H1 (cell line): Measurements from ENCODE around the gene DCAF15. TPM values are rescaled to one million over a fixed set of nuclear protein-coding genes. Genes with fewer than 3 reads are reported as not detected.

ENCODE experiments used
- CTCF ChIA-PET: fragments of 300-600 bp; sonication (Branson Sonifier 250); formaldehyde crosslinking; loops from one replicate; lab custom pipeline; 2021; ENCODE audit not compliant: partially characterized antibody; lab: Charles Lee
- POLR2A ChIA-PET: fragments of 300-600 bp; sonication (Branson Sonifier 250); formaldehyde crosslinking; loops from one replicate; lab custom pipeline; 2021; ENCODE audit warnings: inconsistent platforms; ENCODE audit not compliant: partially characterized antibody; lab: Charles Lee
- DNase-seq, 2 experiments: peaks; one replicate each; pipeline versions ENCODE4 v3.0.0 to v3.0.0-alpha.2; 2010 to 2022; ENCODE audit warnings: low spot score in 2 of 2, low read depth in 1 of 2, mixed read lengths in 1 of 2
- FAIRE-seq: peaks from 2 replicates; lab custom pipeline; 2011; peaks lifted over from hg19 to GRCh38; lab: Jason Lieb, UNC
- H2AFZ ChIP-seq: 2 replicates; pipeline ENCODE4 v1.8.1; 2012; ENCODE audit warnings: low read length, inconsistent platforms
- H2AK5ac ChIP-seq: 2 replicates; pipeline ENCODE4 v1.6.1; 2013; ENCODE audit warnings: low read depth, low read length
- H2BK120ac ChIP-seq: replicated peaks from 2 replicates; pipeline ENCODE3; 2013; ENCODE audit warnings: low read depth, low read length, inconsistent platforms
- H2BK12ac ChIP-seq: 2 replicates; pipeline ENCODE4 v1.6.1; 2013; ENCODE audit warnings: low read depth, low read length
- H2BK15ac ChIP-seq: 2 replicates; pipeline ENCODE4 v1.6.1; 2013; ENCODE audit warnings: low read length
- H2BK20ac ChIP-seq: 2 replicates; pipeline ENCODE4 v1.6.1; 2013; ENCODE audit warnings: low read length
- H2BK5ac ChIP-seq: 2 replicates; pipeline ENCODE4 v1.6.1; 2013; ENCODE audit warnings: low read depth, low read length
- H3K14ac ChIP-seq: 2 replicates; pipeline ENCODE4 v1.6.1; 2013; ENCODE audit warnings: inconsistent platforms; ENCODE audit not compliant: insufficient read length
- H3K18ac ChIP-seq: 2 replicates; pipeline ENCODE4 v1.6.1; 2013; ENCODE audit warnings: low read length; ENCODE audit errors: extremely low read depth
- H3K23ac ChIP-seq: 2 replicates; pipeline ENCODE4 v1.6.1; 2013; ENCODE audit warnings: inconsistent platforms; ENCODE audit not compliant: insufficient read length
- H3K23me2 ChIP-seq: 2 replicates; pipeline ENCODE4 v1.6.1; 2013; ENCODE audit warnings: low read depth, low read length
- H3K27ac ChIP-seq: 2 replicates; pipeline ENCODE4 v1.6.1; 2011; ENCODE audit warnings: low read depth, low read length, inconsistent platforms
- H3K27me3 ChIP-seq, 4 experiments: replicated peaks in 1 of 4; 1 replicate in 1 of 4; 2 replicates in 3 of 4; pipeline versions ENCODE4 v1.6.1 to v1.8.1; 2011 to 2013; ENCODE audit warnings: low read length in 3 of 4, mild to moderate bottlenecking in 3 of 4, inconsistent platforms in 2 of 4, mixed read lengths in 2 of 4, moderate library complexity in 1 of 4; ENCODE audit not compliant: control insufficient read depth in 3 of 4, insufficient read depth in 3 of 4; ENCODE audit errors: extremely low read depth in 1 of 4
- H3K36me3 ChIP-seq, 4 experiments: 2 replicates each; pipeline versions ENCODE4 v1.6.1 to v1.8.1; 2011 to 2013; ENCODE audit warnings: mild to moderate bottlenecking in 4 of 4, low read length in 3 of 4, moderate library complexity in 2 of 4, control low read depth in 1 of 4, inconsistent platforms in 1 of 4; ENCODE audit not compliant: insufficient read depth in 4 of 4, control insufficient read depth in 2 of 4
- H3K4ac ChIP-seq: replicated peaks from 2 replicates; pipeline ENCODE3; 2013; ENCODE audit warnings: low read length, low read depth, mixed read lengths, inconsistent platforms; ENCODE audit not compliant: insufficient read length
- H3K4me1 ChIP-seq, 4 experiments: replicated peaks in 1 of 4; 1 replicate in 1 of 4; 2 replicates in 3 of 4; pipeline versions ENCODE4 v1.6.1 to v1.8.1; 2011 to 2013; ENCODE audit warnings: low read length in 3 of 4, inconsistent platforms in 2 of 4, mixed read lengths in 1 of 4; ENCODE audit not compliant: insufficient read depth in 4 of 4, control insufficient read depth in 3 of 4
- H3K4me2 ChIP-seq, 2 experiments: 2 replicates each; pipeline versions ENCODE4 v1.6.1 to v1.8.1; 2011 to 2013; ENCODE audit warnings: low read depth in 2 of 2, low read length in 2 of 2, control low read depth in 1 of 2, inconsistent platforms in 1 of 2, mild to moderate bottlenecking in 1 of 2; ENCODE audit not compliant: insufficient read depth in 1 of 2
- H3K4me3 ChIP-seq, 4 experiments: fragments of 200-600, 300-600 bp in 1 of 4; sonication (generic), shearing (Covaris generic), sonication (Bioruptor Twin) in 1 of 4; 2 replicates each; pipeline versions ENCODE4 v1.5.1 to v1.8.1; 2011 to 2016; ENCODE audit warnings: low read length in 4 of 4, low read depth in 3 of 4, control low read depth in 2 of 4, inconsistent platforms in 2 of 4, mild to moderate bottlenecking in 2 of 4, mixed read lengths in 1 of 4, moderate library complexity in 1 of 4; ENCODE audit not compliant: insufficient read depth in 2 of 4; ENCODE audit errors: extremely low read depth in 1 of 4
- H3K56ac ChIP-seq: replicated peaks from 2 replicates; pipeline ENCODE3; 2013; ENCODE audit warnings: low read depth, mild to moderate bottlenecking, mixed read lengths, low read length, inconsistent platforms; ENCODE audit not compliant: insufficient read length
- H3K79me1 ChIP-seq: 2 replicates; pipeline ENCODE4 v1.6.1; 2013; ENCODE audit warnings: low read depth, low read length, control low read depth
- H3K79me2 ChIP-seq, 2 experiments: 2 replicates each; pipeline versions ENCODE4 v1.6.1 to v1.8.1; 2012 to 2013; ENCODE audit warnings: low read length in 2 of 2, mild to moderate bottlenecking in 2 of 2, inconsistent platforms in 1 of 2; ENCODE audit not compliant: insufficient read depth in 2 of 2, control insufficient read depth in 1 of 2
- H3K9ac ChIP-seq, 4 experiments: replicated peaks in 1 of 4; 1 replicate in 1 of 4; 2 replicates in 3 of 4; pipeline versions ENCODE4 v1.6.1 to v1.8.1; 2011 to 2013; ENCODE audit warnings: low read depth in 3 of 4, low read length in 3 of 4, control low read depth in 2 of 4, mild to moderate bottlenecking in 2 of 4, moderate library complexity in 2 of 4, inconsistent platforms in 1 of 4; ENCODE audit errors: extremely low read depth in 1 of 4
- H3K9me3 ChIP-seq, 2 experiments: 2 replicates each; pipeline versions ENCODE4 v1.6.1 to v1.8.1; 2012 to 2013; ENCODE audit warnings: mild to moderate bottlenecking in 2 of 2, moderate library complexity in 2 of 2, control low read depth in 1 of 2, inconsistent platforms in 1 of 2, low read depth in 1 of 2, low read length in 1 of 2, mixed read lengths in 1 of 2; ENCODE audit not compliant: insufficient read depth in 2 of 2
- H4K20me1 ChIP-seq, 2 experiments: replicated peaks in 1 of 2; 2 replicates each; pipeline versions ENCODE3 to v1.8.1; 2011 to 2013; ENCODE audit warnings: inconsistent platforms in 2 of 2, low read length in 2 of 2, mild to moderate bottlenecking in 1 of 2; ENCODE audit not compliant: insufficient read depth in 2 of 2, control insufficient read depth in 1 of 2
- H4K5ac ChIP-seq: 2 replicates; pipeline ENCODE4 v1.6.1; 2013; ENCODE audit warnings: low read length, low read depth, mixed read lengths, inconsistent platforms; ENCODE audit not compliant: insufficient read length
- H4K8ac ChIP-seq: 2 replicates; pipeline ENCODE4 v1.8.0; 2013; ENCODE audit warnings: mild to moderate bottlenecking, moderate library complexity, low read length, inconsistent platforms; ENCODE audit not compliant: insufficient read depth; ENCODE audit errors: extremely low read depth
- H4K91ac ChIP-seq: replicated peaks from 2 replicates; pipeline ENCODE3; 2013; ENCODE audit warnings: low read length, mixed read lengths, inconsistent platforms; ENCODE audit not compliant: insufficient read length
- ATF3 ChIP-seq: IDR thresholded peaks from 2 replicates; pipeline ENCODE4 v1.6.1; 2011; ENCODE audit warnings: low read depth, mild to moderate bottlenecking, low read length; ENCODE audit not compliant: insufficient read depth
- CEBPB ChIP-seq: IDR thresholded peaks from 2 replicates; pipeline ENCODE4 v1.6.1; 2012; ENCODE audit warnings: low read depth, low read length
- EP300 ChIP-seq, 2 experiments: IDR thresholded peaks; 1 replicate in 1 of 2; 2 replicates in 1 of 2; pipeline ENCODE4 v1.6.1; 2011 to 2012; ENCODE audit warnings: low read depth in 2 of 2, low read length in 2 of 2, mild to moderate bottlenecking in 2 of 2, borderline replicate concordance in 1 of 2, inconsistent platforms in 1 of 2, moderate library complexity in 1 of 2
- EZH2 ChIP-seq: fragments of 200-600 bp; sonication (generic); IDR thresholded peaks from 2 replicates; pipeline ENCODE4 v1.7.1; 2012; ENCODE audit warnings: low read depth, mild to moderate bottlenecking, moderate library complexity, low read length, inconsistent platforms; ENCODE audit not compliant: severe bottlenecking
- HDAC2 ChIP-seq, 2 experiments: fragments of 300-600 bp in 1 of 2; sonication (generic) in 1 of 2; IDR thresholded peaks; 2 replicates each; pipeline ENCODE4 v1.6.1; 2011 to 2012; ENCODE audit warnings: low read depth in 2 of 2, low read length in 2 of 2, mild to moderate bottlenecking in 2 of 2, moderate library complexity in 2 of 2, borderline replicate concordance in 1 of 2, inconsistent platforms in 1 of 2
- RAD21 ChIP-seq, 2 experiments: IDR thresholded peaks in 1 of 2; conservative IDR thresholded peaks in 1 of 2; 2 replicates each; pipeline ENCODE4 v1.6.1; 2011; ENCODE audit warnings: low read depth in 2 of 2, low read length in 2 of 2, improper control_type of control experiment in 1 of 2, inconsistent platforms in 1 of 2, mild to moderate bottlenecking in 1 of 2, moderate library complexity in 1 of 2
- SIN3A ChIP-seq, 2 experiments: IDR thresholded peaks in 1 of 2; conservative IDR thresholded peaks in 1 of 2; 2 replicates each; pipeline ENCODE4 v1.6.1; 2011 to 2012; ENCODE audit warnings: low read length in 2 of 2, improper control_type of control experiment in 1 of 2, low read depth in 1 of 2, mild to moderate bottlenecking in 1 of 2
- TBP ChIP-seq: IDR thresholded peaks from 2 replicates; pipeline ENCODE4 v1.6.1; 2011; ENCODE audit warnings: low read depth, low read length, improper control_type of control experiment
- TCF12 ChIP-seq: IDR thresholded peaks from 2 replicates; pipeline ENCODE4 v1.6.1; 2011; ENCODE audit warnings: low read depth, mild to moderate bottlenecking, low read length
- WGBS, 2 experiments: shearing (Covaris generic) in 1 of 2; methylation state at CpG; one replicate each; pipeline versions ENCODE4 v1.1.6 to v1.1.7; 2013 to 2015; ENCODE audit warnings: low lambda C conversion rate in 2 of 2, mixed read lengths in 2 of 2, inconsistent platforms in 1 of 2, low coverage in 1 of 2, missing lambda C conversion rate in 1 of 2; ENCODE audit not compliant: insufficient replicate concordance in 2 of 2, insufficient coverage in 1 of 2, insufficient read length in 1 of 2; ENCODE audit errors: extremely low coverage in 1 of 2, missing lambda C conversion rate in 1 of 2; 5-methylcytosine and 5-hydroxymethylcytosine counted together
- polyA plus RNA-seq, 7 experiments: library from polyadenylated mRNA; depleted of rRNA in 3 of 7; stranded (reverse) in 5 of 7; unstranded in 2 of 7; fragments of >200 nt in 5 of 7; fragments of 200-250 nt in 2 of 7; gene quantifications; 1 replicate in 5 of 7; 2 replicates in 1 of 7; 4 replicates in 1 of 7; pipeline versions ENCODE4 v1.2.1 to v1.2.3, GENCODE V29; 2011 to 2013; ENCODE audit warnings: missing spikeins in 2 of 7, mixed read lengths in 2 of 7
- total RNA-seq: library from RNA; stranded (reverse); fragmentation: NEBNext Ultra II Directional; extraction: Animal tissue kit (Norgen Biotek cat#: 25700); gene quantifications from 2 replicates; pipeline ENCODE4 v1.2.1, GENCODE V29; 2021

The DCAF15 gene
- total and polyA plus RNA-seq, 2 of the 8 experiments (the other 6 are each of a cell fraction or from before 2014, with no cell fraction given), result 68.7 to 80.8 TPM

GRCh38 chr19:14005349-14006084, 53.2 kb downstream of the DCAF15 start:
- H3K9ac ChIP-seq, result peak overlapping the region; percentile 69 to 85 (median 80)
- H3K36me3 ChIP-seq, result no peaks in the 10 kb centered on the region; a peak in 1 of 8 replicates
- H2AFZ ChIP-seq, result no peak overlapping the region
- H3K27ac ChIP-seq, result peak overlapping the region; percentile 61
- H2BK5ac ChIP-seq, result no peak overlapping the region; the same call in 1 of the 2 replicates
- peak overlapping the region; percentile 55; the same call in 1 of the 2 replicates for H2BK15ac ChIP-seq
- DNase-seq (peak; percentile 51 to 94), FAIRE-seq (no peak)
- ChIA-PET POLR2A (interaction anchor here (0.8 to 3.5 kb wide), 18 partner anchors 9 to 159 kb away, joined by 3 to 16 read pairs (median 6); partner anchors contain the start of genes DCAF15, IL27RA and RLN3), CTCF (interaction anchor here (0.6 to 1.8 kb wide), 7 partner anchors 12 to 125 kb away, joined by 3 to 6 read pairs (median 4); partner anchors contain the start of gene IL27RA)
- no peak overlapping the region for H3K4ac ChIP-seq
- H4K8ac ChIP-seq, result peak overlapping the region; percentile 94; the same call in 1 of the 2 replicates
- peak overlapping the region; percentile 7; the same call in 1 of the 2 replicates for H3K18ac ChIP-seq
- no peak overlapping the region for H2AK5ac ChIP-seq
- no peak overlapping the region for H3K56ac ChIP-seq
- H3K4me2 ChIP-seq, result peak overlapping the region; percentile 41 to 56
- peak overlapping the region; percentile 62 to 81 (median 69); a peak in 6 of 8 replicates for H3K4me3 ChIP-seq
- WGBS, 2 experiments, result 62% methylated on average over 8 of the region's 50 CpGs; no CpG with 5 or more reads in 1 of the 2 experiments
- 0 out of 2 replicates have a peak overlapping the region, but pooled peaks have one; percentile 74 for H2BK20ac ChIP-seq
- no peaks in the 10 kb centered on the region for H3K9me3 ChIP-seq
- no peak overlapping the region for H2BK12ac ChIP-seq
- no peak overlapping the region for H3K23ac ChIP-seq
- no peaks in the 10 kb centered on the region for H4K20me1 ChIP-seq
- H3K79me1 ChIP-seq, result peaks cover 3% of the 10 kb centered on the region
- no peak overlapping the region for H2BK120ac ChIP-seq
- no peak overlapping the region for H4K91ac ChIP-seq
- no peak overlapping the region for H3K14ac ChIP-seq
- H3K23me2 ChIP-seq, result peaks cover 5% of the 10 kb centered on the region; the same call in 1 of the 2 replicates
- H3K79me2 ChIP-seq, result peaks cover 0 to 9% of the 10 kb centered on the region in 2 experiments; a peak in 2 of 4 replicates
- peaks cover 0 to 4% (median under 1%) of the 10 kb centered on the region in 4 experiments; a peak in 5 of 7 replicates for H3K4me1 ChIP-seq
- no peak overlapping the region for H4K5ac ChIP-seq
- no peaks in the 10 kb centered on the region for H3K27me3 ChIP-seq
- no peak for TF ChIP-seq RAD21 (IDR thresholded peaks at IDR 0.05 in 1 of 2, conservative IDR thresholded peaks at IDR 0.05 in 1 of 2; ENCODE audit: low read depth in 2 of 2, low read length in 2 of 2)
- no peak for TF ChIP-seq TCF12
- TF ChIP-seq EZH2, result no peak
- no peak for TF ChIP-seq SIN3A (conservative IDR thresholded peaks at IDR 0.05 in 1 of 2, IDR thresholded peaks at IDR 0.05 in 1 of 2; ENCODE audit: low read depth in 1 of 2, low read length in 2 of 2)
- peak in 1 of 2 experiments; percentile 98; a peak in 2 of 4 replicates for TF ChIP-seq HDAC2 (IDR thresholded peaks at IDR 0.05; ENCODE audit: borderline replicate concordance in 1 of 2, low read depth in 2 of 2, low read length in 2 of 2)
- no peak for TF ChIP-seq ATF3
- TF ChIP-seq TBP, result peak; percentile 85
- no peak for TF ChIP-seq EP300 (IDR thresholded peaks at IDR 0.05; ENCODE audit: borderline replicate concordance in 1 of 2, low read depth in 2 of 2, low read length in 2 of 2)
- no peak for TF ChIP-seq CEBPB
